PFSK-1 (cell line): Measurements from ENCODE around the gene SRPRB.

Experiments used
- POLR2AphosphoS5 ChIP-seq: IDR thresholded peaks from 2 replicates; pipeline ENCODE4 v1.6.1; 2012; ENCODE audit warnings: low read depth, mild to moderate bottlenecking, control low read depth, low read length, moderate library complexity
- REST ChIP-seq, 2 experiments: IDR thresholded peaks; 2 replicates each; pipeline versions ENCODE4 v1.6.1 to v1.8.0; 2011 to 2012; ENCODE audit warnings: low read depth in 2 of 2, low read length in 2 of 2, control low read depth in 1 of 2, inconsistent platforms in 1 of 2, mild to moderate bottlenecking in 1 of 2, moderate library complexity in 1 of 2; ENCODE audit not compliant: insufficient read depth in 1 of 2
- SIN3A ChIP-seq: IDR thresholded peaks from 2 replicates; pipeline ENCODE4 v1.6.1; 2012; ENCODE audit warnings: mild to moderate bottlenecking, low read length, moderate library complexity, borderline replicate concordance; ENCODE audit not compliant: insufficient read depth
- TAF1 ChIP-seq: IDR thresholded peaks from 2 replicates; pipeline ENCODE4 v1.6.1; 2012; ENCODE audit warnings: low read length, control low read depth, borderline replicate concordance; ENCODE audit not compliant: insufficient read depth

- TF ChIP-seq SIN3A (no peak), TAF1 (no peak), POLR2AphosphoS5 (no peak), REST (IDR thresholded peaks at IDR 0.05; ENCODE audit: insufficient read depth in 1 of 2, low read depth in 2 of 2, low read length in 2 of 2) (no peak)
These were observed 41.6 kb upstream of the SRPRB start for GRCh38 chr3:133763797-133764683.
